M059J (cell line): ENCODE measurements around the gene AK9. TPM values are rescaled to one million over a fixed set of nuclear protein-coding genes. Genes with fewer than 3 reads are reported as not detected.

Experiments used
- DNase-seq: peaks from one replicate; pipeline ENCODE4 v3.0.0-alpha.2; 2012; ENCODE audit warnings: low read depth
- total RNA-seq: library from RNA; depleted of rRNA; stranded (reverse); fragments of >200 nt; shearing (Covaris generic); gene quantifications from 2 replicates; pipeline ENCODE4 v1.2.3, GENCODE V29; 2014

Gene AK9
- total RNA-seq, 1 experiment from 2014 or later, result 3.7 TPM

GRCh38 chr6:109696355-109696754 lies 5.4 kb upstream of the AK9 start:
- DNase-seq, result no peak

DNA sequence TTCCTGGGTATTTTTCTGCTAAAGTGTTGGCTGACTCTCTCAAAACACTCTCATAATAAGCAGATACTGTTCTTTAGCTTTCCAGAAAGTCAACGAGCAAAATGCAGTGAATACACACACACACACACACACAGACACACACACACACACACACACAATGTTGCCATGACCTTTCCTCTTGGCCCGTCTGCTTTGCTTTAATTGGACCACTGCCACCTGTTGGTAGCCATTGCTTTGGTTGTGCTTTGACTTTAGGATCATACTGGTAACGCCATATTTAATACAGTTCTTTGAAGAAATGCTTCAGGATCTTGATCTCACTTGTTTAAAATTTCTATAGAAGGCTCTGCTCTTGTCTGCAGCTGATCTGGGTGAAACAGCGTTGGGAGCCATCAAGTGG lies 4.5 kb upstream of the AK9 start:
- no peak for DNase-seq

- DNase-seq, result no peak
These were observed 2.1 kb upstream of the AK9 start for GRCh38 chr6:109693111-109693510.

DNA sequence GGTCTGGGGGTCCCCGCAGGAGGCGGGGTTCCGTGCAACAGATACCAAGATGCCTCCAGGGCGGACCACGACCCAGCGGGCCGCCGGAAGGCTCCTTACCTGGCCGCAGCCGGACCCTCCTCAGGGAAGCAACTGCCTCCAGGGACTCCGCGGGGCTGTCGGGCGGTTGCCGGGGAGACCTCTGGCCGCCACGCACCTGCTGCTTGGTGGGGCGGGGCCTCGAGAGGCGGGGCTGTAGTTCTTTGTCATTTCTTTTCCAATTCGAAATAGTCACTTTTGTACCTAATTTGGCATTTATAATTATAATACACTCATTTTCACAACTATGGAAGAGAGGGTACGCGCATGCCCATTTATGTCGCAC lies 647 bp downstream of the AK9 start:
- DNase-seq, result peak; percentile 22

GRCh38 chr6:109687271-109687761 lies 3.7 kb downstream of the AK9 start:
- peak; percentile 94 for DNase-seq

GRCh38 chr6:109686566-109687265 lies 4.3 kb downstream of the AK9 start:
- DNase-seq, result no peak

- DNase-seq, result peak; percentile 26
These were observed 12.1 kb downstream of the AK9 start for GRCh38 chr6:109678661-109679505.

DNA sequence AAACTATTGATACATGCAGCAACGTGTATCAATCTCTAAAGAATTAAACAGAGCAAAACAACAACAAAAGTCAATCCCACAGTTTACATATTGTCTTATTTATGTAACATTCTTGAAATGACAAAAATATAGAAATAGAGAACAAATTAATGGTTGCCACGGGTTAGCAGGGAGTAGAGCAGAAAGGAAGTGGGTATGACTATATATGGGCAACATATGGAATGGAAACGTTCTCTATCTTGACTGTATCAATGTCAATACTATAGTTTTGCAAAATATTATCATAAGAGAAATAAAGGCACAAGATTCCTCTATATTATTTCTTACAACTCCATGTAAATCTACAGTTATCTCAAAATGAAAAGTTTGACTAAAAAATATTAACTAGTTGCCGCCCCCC lies 12.8 kb downstream of the AK9 start:
- no peak for DNase-seq

DNA sequence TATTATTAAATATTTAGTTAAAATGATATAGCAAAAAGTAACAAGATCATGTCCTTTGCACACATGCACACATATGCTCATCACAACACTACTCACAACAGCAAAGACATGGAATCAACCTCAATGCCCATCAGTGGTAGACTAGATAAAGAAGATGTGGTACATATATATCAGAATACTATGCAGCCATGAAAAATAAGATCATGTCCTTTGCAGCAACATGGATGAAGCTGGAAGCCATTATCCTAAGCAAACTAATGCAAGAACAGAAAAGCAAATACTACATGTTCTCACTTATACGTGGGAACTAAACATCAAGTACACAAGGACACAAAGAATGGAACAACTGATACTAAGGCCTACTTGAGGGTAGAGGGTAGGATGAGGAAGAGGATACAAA lies 14.3 kb downstream of the AK9 start:
- DNase-seq, result no peak

- DNase-seq, result no peak
These were observed 18.2 kb downstream of the AK9 start for GRCh38 chr6:109672839-109673238.

DNA sequence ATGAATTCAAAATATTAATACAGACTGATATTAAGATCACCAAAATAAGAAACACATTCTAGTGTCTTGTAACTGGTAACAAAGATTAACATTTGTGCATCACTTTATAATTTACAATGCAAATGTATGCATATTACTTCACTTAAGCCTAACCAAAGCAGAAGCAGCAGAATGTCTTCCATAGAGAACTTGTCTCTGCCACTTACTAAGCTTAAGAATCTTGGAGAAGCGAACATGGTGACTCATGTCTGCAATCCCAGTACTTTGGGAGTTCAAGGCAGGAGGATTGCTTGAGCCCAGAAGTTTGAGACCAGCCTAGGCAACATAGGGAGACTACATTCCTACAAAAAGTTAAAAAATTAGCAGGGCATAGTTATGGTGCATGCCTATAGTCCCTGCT lies 18.8 kb downstream of the AK9 start:
- peak; percentile 61 for DNase-seq

DNA sequence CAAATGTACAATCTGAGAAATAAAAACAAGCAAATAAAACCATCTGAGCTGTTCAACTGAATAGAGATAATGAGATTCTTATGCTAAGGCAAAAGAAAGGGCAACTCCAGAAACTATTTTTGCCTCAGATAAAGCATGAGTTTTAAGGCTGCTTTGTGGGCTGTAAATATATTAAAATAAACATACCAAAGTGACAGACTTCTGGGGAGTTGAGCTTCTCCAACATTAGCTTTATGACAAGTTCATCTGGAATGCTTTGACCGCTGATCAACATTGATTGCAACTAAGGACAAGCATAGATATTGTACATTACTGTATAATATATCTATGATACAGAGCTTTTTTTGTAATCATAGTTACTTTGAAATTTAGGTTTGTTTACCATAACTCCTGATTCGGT lies 19.3 kb downstream of the AK9 start:
- DNase-seq, result peak; percentile 60

DNA sequence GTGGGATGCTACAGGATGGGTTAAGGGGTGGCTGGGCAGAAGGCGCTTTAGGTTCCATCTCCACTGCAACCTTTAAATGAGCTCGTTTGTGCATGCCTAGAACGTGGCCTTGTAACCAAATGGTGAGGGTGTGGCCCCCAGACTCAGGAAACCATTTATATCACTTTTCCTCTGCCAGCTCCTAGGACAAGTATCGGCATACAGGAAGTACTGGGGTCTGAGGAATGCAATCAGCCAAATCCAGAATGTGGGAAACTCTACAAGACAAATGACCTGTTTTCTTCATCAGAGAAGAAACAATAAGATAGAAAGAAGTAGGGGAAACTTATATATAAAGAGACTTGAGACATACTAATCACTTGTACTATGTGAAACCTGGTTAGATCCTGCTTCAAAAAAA lies 21.2 kb downstream of the AK9 start:
- DNase-seq, result no peak

GRCh38 chr6:109662192-109662591 lies 28.8 kb downstream of the AK9 start:
- DNase-seq, result peak; percentile 21

GRCh38 chr6:109660526-109661320 lies 30.3 kb downstream of the AK9 start:
- DNase-seq, result peak; percentile 38

DNA sequence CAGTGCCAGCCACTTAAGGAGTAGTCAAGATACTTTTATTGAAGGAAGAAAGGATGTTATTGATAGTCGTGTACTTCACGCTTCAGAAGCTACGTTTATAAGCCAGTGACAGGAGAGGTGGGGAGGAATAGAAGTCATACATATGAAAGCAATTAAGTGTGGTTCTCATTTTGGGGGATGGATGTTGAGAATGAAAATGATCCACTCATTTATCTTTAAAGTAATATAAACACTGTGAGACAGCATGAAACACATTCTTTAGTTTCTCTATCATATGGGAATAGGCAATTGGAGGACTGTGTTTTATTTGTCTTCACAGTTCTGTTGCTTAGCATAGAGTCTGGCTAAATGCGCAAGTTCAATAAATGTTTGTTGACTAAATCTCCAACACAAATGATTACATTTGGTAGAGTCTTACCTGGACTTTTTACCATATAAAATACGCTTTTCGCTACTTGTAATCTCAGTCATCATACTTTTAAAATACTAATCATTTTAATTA lies 35.2 kb downstream of the AK9 start:
- no peak for DNase-seq

- no peak for DNase-seq
These were observed 37.7 kb downstream of the AK9 start for GRCh38 chr6:109653264-109653663.

- DNase-seq, result peak; percentile 48
These were observed 46.9 kb downstream of the AK9 start for GRCh38 chr6:109644131-109644530.

DNA sequence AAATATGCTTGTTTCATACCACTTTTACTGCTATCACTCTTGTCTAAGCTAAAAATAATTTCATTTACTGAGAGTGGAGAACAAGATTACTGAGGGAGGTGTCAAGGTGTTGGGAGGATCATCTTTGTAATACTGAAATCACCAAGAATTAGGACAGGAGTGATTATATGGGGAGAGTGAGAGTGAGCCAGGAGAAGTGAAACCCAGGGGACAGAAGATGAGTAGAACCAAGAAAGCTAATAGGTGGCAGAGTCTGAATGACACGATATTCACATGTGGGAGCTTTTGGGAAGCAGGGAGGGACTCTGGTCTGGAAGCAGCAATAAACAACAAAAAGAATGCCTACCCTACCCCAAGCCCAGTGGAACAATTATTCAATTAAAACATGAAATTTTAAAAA lies 58.6 kb downstream of the AK9 start:
- no peak for DNase-seq

- no peak for DNase-seq
These were observed 59.6 kb downstream of the AK9 start for GRCh38 chr6:109631403-109631802.

DNA sequence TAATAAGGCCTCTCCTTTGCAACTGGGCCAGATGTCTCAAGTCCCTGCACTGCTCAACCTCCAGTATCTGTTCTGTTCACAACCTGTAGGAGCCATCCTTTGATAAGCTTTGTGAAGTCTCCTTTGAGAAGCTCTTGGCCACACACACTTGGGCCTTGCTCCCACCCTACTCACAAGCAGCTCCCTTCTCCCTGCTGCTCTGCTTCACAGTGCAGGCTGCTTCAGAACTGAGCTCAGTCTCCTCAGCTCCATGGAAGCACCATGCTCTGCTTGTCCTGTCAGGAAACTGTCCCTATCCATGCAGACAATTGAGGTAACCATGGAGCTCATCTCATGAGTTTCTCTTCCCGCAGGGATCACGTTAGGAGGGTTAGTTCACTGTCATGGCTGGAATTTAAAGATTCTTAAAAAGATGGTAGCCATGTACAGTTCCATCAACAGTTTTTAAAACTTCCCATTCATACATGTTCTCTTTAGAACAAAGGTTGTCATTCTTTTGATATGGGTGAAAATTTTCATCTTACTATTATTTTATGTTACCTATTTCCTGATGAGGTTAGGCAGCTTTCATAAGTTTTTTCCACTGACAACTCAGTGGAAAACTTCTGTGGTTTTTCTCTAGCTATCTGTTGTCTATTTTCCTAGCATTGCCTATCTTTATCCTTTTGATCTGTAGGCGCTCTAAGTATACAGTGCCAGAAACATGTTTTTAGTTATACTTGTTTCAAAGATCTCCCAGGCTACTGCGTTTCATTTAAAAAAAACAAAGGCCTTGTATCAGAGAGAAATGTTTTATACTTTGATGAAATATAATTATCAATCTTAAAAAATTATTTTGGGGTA lies 62.6 kb downstream of the AK9 start:
- no peak for DNase-seq
